GM18870 (cell line): ENCODE results near the gene NCOR2.

ENCODE experiments used
- ATAC-seq: cut with Tn5 transposase; IDR thresholded peaks from one replicate; pipeline ENCODE4 v1.9.1; 2021; ENCODE audit warnings: moderate library complexity; ENCODE audit not compliant: unreplicated experiment

The NCOR2 gene

DNA sequence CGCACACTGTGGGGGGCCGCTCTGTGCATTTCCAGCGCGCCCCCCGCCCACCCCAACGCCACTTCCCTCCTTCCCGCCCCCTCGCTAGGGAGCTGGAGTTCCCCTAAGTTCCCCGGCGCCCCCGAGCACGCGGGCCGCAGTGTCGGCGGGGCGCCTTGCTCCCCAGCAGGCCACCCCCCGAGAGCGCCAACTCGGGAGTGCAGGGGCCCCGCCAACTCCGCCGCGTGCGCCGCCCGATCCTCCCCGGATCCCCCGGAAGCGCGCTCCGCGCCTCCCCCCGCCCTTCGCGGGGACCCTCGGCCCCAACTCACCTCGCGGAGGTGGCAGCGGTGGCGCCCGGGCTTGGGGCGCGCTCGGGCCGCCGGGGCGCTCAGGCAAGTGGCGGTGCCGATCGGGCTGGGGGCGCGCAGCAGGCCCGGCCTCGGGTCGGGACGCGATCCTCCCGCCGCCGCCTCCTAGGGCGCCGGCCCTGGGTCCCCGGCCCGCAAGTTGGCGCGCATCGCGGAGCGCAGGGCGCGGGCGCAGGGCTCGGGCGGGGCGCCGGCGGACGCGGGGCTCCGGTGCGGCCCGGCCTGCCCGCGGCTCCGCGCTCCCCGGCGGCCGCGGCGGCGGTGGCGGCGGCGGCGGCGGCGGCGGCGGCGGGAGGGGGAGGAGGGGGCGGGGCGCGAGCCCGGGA is at the start of gene NCOR2:
Gene NCOR2, minus strand, starts transcription at position 616 of the 676 bp plus-strand sequence. CDS start 72,361 bp downstream, outside the sequence.
- no peak for ATAC-seq

- no peak for ATAC-seq
These were observed 49.2 kb upstream of the NCOR2 start for GRCh38 chr12:124616394-124617221.

- no peak for ATAC-seq
These were observed 47.3 kb upstream of the NCOR2 start for GRCh38 chr12:124614512-124615292.

GRCh38 chr12:124613151-124613585 is 45.8 kb upstream of the NCOR2 start:
- no peak for ATAC-seq

GRCh38 chr12:124612410-124612680 is 44.9 kb upstream of the NCOR2 start:
- no peak for ATAC-seq

GRCh38 chr12:124611559-124612409 is 44.4 kb upstream of the NCOR2 start:
- ATAC-seq, result no peak

GRCh38 chr12:124610629-124611558 is 43.5 kb upstream of the NCOR2 start:
- no peak for ATAC-seq

DNA sequence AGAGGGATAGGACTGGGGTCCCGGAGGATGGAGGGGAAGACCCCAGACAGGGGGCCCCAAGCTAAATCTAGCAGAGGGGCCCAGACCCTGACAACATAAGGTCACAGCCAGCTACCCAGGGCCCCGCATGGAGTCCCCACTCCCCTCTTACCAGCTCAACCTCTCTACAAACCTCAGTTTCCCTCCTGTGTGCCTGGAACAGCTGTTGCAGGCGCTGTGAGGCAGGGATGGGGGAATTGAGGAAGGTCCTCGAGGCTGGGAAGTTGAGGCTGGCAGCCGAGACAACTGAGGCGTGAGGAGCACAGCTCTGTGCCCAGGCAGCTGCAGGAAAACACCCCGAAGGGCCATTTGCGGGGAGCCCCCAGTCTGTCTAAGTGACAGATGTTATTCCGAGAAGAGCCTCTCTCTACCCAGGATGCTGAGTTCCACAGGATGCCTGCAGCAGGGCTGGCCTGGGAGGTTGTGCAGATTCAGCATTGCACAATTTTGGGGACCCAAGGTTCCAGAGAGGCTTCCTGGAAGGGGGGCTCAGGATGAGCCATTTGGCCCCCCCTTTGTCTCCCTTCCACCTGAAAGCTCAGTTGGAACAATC is 42.7 kb upstream of the NCOR2 start:
- no peak for ATAC-seq

DNA sequence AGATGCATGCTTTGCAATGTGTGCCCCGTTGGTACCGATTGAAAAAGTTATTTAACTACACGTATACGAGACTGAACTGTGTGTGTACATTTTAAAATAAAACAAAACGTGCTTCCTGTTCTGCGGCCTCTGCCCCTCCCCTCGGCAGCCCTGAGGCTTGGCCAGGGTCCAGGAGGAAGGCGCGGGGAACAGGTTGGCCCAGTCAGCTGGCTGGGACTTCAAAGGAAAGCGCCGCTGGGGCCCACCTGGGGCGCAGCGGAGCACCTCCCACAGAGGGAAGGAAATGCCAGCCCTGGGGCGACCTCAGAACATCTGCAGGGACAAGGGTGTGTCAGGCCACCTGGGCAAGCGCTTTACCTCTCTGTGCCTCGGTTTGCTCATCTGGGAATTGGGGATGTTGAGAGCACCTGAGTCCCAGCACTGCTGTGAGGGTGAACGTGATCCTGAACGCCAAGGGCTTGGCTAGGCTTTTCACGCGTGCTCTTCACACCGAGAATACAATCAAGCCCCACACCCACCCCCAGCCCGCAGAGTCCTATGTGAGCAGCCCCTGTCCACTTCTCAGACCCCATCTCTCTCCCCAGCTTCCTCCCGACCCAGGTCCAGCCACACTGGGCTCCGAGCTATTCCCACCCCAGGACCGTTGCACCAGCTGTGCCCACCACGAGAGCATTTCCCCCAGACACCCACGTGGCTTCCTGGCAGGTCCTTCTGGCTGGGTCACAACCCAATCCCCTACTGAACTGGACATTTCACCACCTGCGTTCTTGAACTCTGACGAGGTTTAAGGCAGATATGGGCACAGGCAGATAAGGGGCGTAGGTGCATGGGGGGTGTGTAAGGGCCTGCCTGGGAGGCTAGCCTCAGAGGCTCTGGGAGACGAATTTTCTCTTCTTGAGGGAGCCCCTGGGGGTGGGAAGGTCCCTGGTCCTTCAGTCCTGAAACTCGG is 41.9 kb upstream of the NCOR2 start:
- no peak for ATAC-seq

DNA sequence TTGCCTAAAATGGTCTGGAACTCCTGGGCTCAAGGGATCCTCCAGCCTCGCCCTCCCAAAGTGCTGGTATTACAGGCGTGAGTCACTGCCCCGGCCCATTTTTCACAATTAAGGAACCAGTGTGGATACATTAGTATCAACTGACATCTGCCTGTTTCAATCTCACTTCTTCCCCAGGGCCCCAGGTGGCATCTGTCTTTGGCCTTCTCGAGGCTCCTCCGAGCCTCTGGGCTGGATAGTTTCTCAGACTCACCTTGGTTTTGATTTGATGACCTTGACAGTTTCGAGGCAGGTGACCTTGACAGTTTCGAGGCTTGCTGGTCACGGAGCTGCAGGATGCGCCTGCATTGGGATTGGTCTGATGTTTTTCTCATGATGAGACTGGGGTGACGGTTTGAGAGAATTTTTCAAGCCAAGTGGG is 41.0 kb upstream of the NCOR2 start:
- no peak for ATAC-seq

DNA sequence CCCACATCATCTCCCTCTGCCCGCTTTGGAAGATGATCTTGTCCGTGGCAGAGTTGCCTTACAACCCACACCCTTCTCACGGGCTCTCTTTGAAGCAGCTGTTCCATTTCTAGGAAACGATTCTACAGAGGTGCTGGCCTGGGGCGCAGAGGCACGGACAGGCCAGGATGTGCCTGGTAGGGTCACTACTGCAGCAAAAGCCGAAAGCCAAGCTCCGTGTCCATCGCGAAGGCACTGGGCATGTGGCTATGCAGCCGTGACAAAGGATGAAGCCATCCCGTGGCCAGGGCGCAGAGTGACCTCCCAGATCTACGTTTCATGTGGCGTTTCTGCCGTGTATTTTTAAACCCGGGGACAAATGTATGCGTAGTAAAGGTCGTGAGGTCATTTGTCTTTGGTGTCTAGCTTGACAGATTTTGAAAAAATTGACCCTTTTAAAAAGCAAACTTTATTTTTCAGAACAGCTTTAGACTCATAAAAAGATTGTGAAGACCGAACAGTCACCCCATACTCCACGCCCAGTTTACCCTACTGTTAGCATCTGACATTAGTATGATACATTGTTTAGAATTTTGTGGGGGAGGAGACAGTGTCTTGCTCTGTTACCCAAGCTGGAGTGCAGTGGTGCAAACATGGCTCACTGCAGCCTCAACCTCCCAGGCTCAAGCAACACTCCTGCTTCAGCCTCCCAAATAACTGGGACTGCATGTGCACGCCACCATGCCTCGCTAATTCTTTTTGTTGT is 40.4 kb upstream of the NCOR2 start:
- ATAC-seq, result no peak

- ATAC-seq, result no peak
These were observed 38.7 kb upstream of the NCOR2 start for GRCh38 chr12:124605883-124606774.

- no peak for ATAC-seq
These were observed 37.9 kb upstream of the NCOR2 start for GRCh38 chr12:124605150-124605882.

- ATAC-seq, result no peak
These were observed 36.9 kb upstream of the NCOR2 start for GRCh38 chr12:124604264-124604680.

GRCh38 chr12:124603831-124604251 is 36.4 kb upstream of the NCOR2 start:
- ATAC-seq, result no peak

DNA sequence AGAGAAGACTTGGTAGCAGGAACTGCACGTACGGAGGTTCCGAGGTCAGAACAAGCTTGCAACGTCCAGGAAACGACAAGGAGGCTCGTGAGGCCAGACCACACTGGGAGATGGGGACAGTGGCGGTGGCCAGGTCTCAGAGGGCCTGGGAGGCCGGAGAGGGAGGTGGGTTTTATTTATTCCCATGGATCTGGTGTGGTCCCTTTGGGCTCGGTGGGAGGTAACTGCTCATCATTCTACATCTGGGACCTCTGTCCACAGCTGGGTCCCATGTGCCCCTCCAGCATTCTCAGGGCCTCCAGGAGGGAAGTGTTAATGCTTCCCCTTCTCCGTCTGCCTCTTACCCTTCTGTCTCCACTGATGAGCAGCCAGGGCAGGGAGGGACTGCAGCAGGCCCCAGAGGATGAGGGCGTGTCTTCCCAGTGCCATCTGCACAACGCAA is 35.7 kb upstream of the NCOR2 start:
- no peak for ATAC-seq
